GM18499 (cell line): Measurements from ENCODE around the gene SIAH2.

Experiments used
- ATAC-seq: cut with Tn5 transposase; IDR thresholded peaks from one replicate; pipeline ENCODE4 v1.9.1; 2021; ENCODE audit warnings: moderate number of reproducible peaks; ENCODE audit not compliant: insufficient read depth, unreplicated experiment

Gene SIAH2

DNA sequence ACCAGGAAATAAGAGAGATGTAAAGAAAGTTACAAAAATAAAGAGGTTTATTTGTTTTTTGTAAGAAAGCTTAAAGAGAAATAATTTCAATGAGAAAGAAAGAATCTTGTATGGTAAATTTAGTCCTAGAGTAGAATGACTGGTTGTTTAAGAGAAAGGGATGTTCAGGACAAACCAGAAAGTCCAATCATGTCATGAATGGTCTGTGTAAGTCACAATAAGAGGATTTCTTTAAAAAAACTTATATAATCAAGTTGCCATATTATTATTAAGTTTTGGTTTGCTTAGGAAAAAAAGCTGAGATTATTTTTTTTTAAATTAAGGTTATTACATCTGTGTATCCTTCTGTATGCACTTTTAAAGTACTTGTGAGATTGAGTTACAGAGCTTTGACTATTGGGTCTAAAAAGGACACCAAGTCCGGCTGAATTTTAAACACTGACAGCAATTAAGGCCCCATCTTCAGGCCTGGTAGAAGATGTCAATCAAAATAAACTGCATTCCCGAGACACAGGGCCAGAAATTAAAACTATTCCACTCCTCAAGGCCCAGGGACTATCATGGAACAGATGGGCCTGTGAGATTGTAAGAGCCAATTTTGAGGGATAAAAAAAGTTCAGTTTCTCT, 71.4 kb downstream of the SIAH2 start:
- no peak for ATAC-seq
